ENCODE results near the gene APOD.
"Not testable (repeated sequence)": the region's sequence is repeated elsewhere in the genome, so short reads cannot be mapped to it uniquely, and the experiment has no call there.

- TF ChIP-seq EZH2 (IDR thresholded peaks at IDR 0.05; ENCODE audit: insufficient read depth, low read length); CTCF (IDR thresholded peaks at IDR 0.05; ENCODE audit: insufficient read depth, low read depth, low read length): not testable (repeated sequence)
Observed at GRCh38 chr3:195619591-195620369, 36.0 kb upstream of the APOD start.

All from astrocyte (in vitro differentiated cells and primary cell).